Measurements from ENCODE around the gene MMP2.

DNA sequence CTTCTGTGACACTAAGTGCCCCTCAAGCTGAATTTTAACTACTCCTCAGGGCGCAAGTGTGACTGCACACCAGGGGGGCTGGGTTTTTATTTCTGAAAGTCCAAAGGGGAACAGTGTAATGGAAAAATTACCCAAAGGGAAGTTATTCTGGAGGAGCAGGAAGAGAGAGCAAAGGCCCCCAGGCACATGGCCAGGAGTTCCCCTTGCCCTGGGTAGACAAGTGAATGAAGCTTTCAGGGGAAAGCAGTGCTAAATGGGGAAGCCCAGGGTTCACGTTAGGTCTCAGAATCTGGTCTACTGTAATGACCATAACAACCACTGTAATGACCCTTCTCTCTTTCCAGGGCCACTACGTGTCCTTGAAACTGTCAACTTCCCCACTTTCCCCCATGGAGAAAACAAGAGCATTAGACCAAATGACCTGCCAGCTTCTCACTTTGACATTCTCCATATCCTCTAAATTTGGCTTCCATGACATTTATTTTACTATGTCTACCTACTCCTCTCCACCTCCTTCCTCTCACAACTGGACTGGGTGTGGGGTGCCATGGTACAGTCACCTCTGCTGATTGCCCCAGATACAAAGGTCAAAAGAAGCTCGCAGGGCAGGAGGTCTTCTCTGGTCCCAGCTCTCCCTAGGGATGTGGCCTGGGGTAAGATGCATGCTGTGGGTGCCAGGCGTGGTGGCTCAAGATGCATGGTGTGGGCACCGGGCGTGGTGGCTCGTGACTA is 34.1 kb upstream of the MMP2 start:
- TF ChIP-seq, protein P1, sequence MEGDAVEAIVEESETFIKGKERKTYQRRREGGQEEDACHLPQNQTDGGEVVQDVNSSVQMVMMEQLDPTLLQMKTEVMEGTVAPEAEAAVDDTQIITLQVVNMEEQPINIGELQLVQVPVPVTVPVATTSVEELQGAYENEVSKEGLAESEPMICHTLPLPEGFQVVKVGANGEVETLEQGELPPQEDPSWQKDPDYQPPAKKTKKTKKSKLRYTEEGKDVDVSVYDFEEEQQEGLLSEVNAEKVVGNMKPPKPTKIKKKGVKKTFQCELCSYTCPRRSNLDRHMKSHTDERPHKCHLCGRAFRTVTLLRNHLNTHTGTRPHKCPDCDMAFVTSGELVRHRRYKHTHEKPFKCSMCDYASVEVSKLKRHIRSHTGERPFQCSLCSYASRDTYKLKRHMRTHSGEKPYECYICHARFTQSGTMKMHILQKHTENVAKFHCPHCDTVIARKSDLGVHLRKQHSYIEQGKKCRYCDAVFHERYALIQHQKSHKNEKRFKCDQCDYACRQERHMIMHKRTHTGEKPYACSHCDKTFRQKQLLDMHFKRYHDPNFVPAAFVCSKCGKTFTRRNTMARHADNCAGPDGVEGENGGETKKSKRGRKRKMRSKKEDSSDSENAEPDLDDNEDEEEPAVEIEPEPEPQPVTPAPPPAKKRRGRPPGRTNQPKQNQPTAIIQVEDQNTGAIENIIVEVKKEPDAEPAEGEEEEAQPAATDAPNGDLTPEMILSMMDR (IDR thresholded peaks at IDR 0.05) = no peak
- no peak for TF ChIP-seq POLR2AphosphoS5 (IDR thresholded peaks at IDR 0.05)
- TF ChIP-seq POLR2A (IDR thresholded peaks at IDR 0.05) = no peak
